CD4-positive, alpha-beta T cell (primary cell): ENCODE measurements around the gene POU3F1. TPM values are rescaled to one million over a fixed set of nuclear protein-coding genes. Genes with fewer than 3 reads are reported as not detected.
"Not testable (repeated sequence)": the region's sequence is repeated elsewhere in the genome, so short reads cannot be mapped to it uniquely, and the experiment has no call there.

ENCODE experiments used
- ATAC-seq: fragments of 200-7000 bp; cut with Tn5 transposase; one replicate; pipeline ENCODE4 v1.10.0; 2022; ENCODE audit warnings: mild to moderate bottlenecking; ENCODE audit not compliant: poor library complexity
- CTCF ChIA-PET: fragments of 350-600 bp; sonication (Branson Sonifier 250); formaldehyde crosslinking; loops from one replicate; lab custom pipeline; 2021; ENCODE audit warnings: antibody characterized with exemption, inconsistent platforms; lab: Charles Lee
- POLR2A ChIA-PET: fragments of 350-600 bp; sonication (Branson Sonifier 250); formaldehyde crosslinking; loops from one replicate; lab custom pipeline; 2021; ENCODE audit warnings: antibody characterized with exemption, inconsistent platforms; lab: Charles Lee
- DNase-seq, 14 experiments: peaks; one replicate each; pipeline ENCODE4 v3.0.0-alpha.2; 2013 to 2020; ENCODE audit warnings: mixed read lengths in 2 of 14
- H3K27ac ChIP-seq, 2 donors: one replicate each; pipeline versions ENCODE4 v1.5.1 to v1.7.0; 2013; ENCODE audit warnings: low read length in 2 of 2, low read depth in 1 of 2, mild to moderate bottlenecking in 1 of 2
- H3K27me3 ChIP-seq, 2 experiments: 1 replicate in 1 of 2; 2 replicates in 1 of 2; pipeline versions ENCODE4 v1.6.1 to v1.7.0; 2013; ENCODE audit warnings: low read length in 2 of 2, control low read depth in 1 of 2, mild to moderate bottlenecking in 1 of 2, moderate library complexity in 1 of 2; ENCODE audit not compliant: insufficient read depth in 2 of 2, control insufficient read depth in 1 of 2
- H3K36me3 ChIP-seq: one replicate; pipeline ENCODE4 v1.6.1; 2013; ENCODE audit warnings: low read length, control low read depth; ENCODE audit not compliant: insufficient read depth
- H3K4me1 ChIP-seq: one replicate; pipeline ENCODE4 v1.6.1; 2013; ENCODE audit warnings: low read length, control low read depth; ENCODE audit not compliant: insufficient read depth
- H3K4me3 ChIP-seq: one replicate; pipeline ENCODE4 v1.5.1; 2013; ENCODE audit warnings: mild to moderate bottlenecking, low read length, moderate library complexity
- H3K9me3 ChIP-seq, 2 experiments: 1 replicate in 1 of 2; 2 replicates in 1 of 2; pipeline versions ENCODE4 v1.6.1 to v1.7.0; 2013; ENCODE audit warnings: low read length in 2 of 2, mild to moderate bottlenecking in 2 of 2, control low read depth in 1 of 2, moderate library complexity in 1 of 2; ENCODE audit not compliant: control insufficient read depth in 1 of 2, insufficient read depth in 1 of 2
- H3K27ac Mint-ChIP-seq: one replicate; pipeline ENCODE4 v1.8.0; 2020; ENCODE audit warnings: mixed read lengths
- H3K27me3 Mint-ChIP-seq: one replicate; pipeline ENCODE4 v1.8.0; 2021; ENCODE audit warnings: mixed read lengths
- H3K36me3 Mint-ChIP-seq: one replicate; pipeline ENCODE4 v1.8.0; 2021; ENCODE audit warnings: low read depth, mixed read lengths
- H3K4me1 Mint-ChIP-seq: one replicate; pipeline ENCODE4 v1.8.0; 2021; ENCODE audit warnings: low read depth, mixed read lengths
- H3K4me3 Mint-ChIP-seq: one replicate; pipeline ENCODE4 v1.8.0; 2020; ENCODE audit warnings: mild to moderate bottlenecking, mixed read lengths
- H3K9me3 Mint-ChIP-seq: one replicate; pipeline ENCODE4 v1.8.0; 2020; ENCODE audit warnings: mixed read lengths
- intact Hi-C, 2 experiments: fragments of 100-400 bp; cut with DNase I in 1 of 2; cut with micrococcal nuclease in 1 of 2; formaldehyde crosslinking; loops; one replicate each; pipeline versions ENCODE4 v1.15.1 to v1.9.0; 2023 to 2025; cut with DNase I, micrococcal nuclease
- total RNA-seq, 174 experiments: library from RNA in 2 of 174; stranded (reverse) in 2 of 174; gene quantifications; one replicate each; pipeline ENCODE4 v1.2.3 and lab custom pipeline; 2021 to 2026
- TF ChIP-seq, protein P1 (sequence below): fragments of 200-600 bp; IDR thresholded peaks from one replicate; pipeline ENCODE4 v1.8.0; 2022; ENCODE audit warnings: antibody characterized with exemption, mild to moderate bottlenecking

The POU3F1 gene
- total RNA-seq, 2 experiments from 2014 or later: 0.22 to 0.27 TPM

DNA sequence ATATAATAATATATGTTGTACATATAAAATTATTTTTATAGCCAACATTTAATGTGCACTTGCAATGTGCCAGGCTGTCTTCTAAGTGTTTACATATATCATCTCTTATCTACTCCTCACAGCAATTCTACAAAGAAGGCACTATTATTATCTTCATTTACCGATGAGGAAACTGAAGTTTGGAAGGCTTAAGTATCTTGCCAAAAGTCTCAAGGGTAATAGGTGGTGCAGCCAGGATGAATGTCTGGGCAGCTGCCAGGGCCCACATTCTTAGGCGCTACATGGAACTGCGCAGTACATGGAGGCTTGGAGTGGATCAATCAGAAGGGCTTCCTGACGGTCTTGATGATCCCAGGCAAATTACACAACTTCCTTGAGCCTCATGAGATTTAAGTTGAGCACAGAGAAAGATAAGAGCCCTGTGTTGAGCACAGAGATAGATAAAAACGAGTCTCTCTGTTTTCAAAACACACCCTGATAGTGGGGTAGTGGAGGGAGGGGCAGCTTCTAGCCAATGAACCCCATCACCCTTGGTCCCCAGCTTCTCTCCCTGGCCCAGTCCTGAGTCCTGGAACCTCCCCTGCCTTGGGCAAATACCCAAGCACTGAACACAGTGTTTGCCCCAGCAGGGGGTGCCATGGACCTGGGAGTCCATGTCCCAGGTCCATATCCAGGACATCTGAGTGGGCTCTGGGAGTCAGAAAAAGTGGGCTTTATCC is 9.2 kb downstream of the POU3F1 start:
- CTCF ChIA-PET: no interaction called here
- no peaks in the 10 kb centered on the region for H3K4me1 ChIP-seq
- Mint-ChIP-seq H3K36me3 (no peaks in the 10 kb centered on the region), H3K4me3 (no peak overlapping the region), H3K4me1 (no peaks in the 10 kb centered on the region), H3K9me3 (no peaks in the 10 kb centered on the region), H3K27me3 (peaks cover 44% of the 10 kb centered on the region), H3K27ac (no peak overlapping the region)
- no peaks in the 10 kb centered on the region for H3K9me3 ChIP-seq
- intact Hi-C loops: no loop called here
- TF ChIP-seq, protein P1, sequence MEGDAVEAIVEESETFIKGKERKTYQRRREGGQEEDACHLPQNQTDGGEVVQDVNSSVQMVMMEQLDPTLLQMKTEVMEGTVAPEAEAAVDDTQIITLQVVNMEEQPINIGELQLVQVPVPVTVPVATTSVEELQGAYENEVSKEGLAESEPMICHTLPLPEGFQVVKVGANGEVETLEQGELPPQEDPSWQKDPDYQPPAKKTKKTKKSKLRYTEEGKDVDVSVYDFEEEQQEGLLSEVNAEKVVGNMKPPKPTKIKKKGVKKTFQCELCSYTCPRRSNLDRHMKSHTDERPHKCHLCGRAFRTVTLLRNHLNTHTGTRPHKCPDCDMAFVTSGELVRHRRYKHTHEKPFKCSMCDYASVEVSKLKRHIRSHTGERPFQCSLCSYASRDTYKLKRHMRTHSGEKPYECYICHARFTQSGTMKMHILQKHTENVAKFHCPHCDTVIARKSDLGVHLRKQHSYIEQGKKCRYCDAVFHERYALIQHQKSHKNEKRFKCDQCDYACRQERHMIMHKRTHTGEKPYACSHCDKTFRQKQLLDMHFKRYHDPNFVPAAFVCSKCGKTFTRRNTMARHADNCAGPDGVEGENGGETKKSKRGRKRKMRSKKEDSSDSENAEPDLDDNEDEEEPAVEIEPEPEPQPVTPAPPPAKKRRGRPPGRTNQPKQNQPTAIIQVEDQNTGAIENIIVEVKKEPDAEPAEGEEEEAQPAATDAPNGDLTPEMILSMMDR: no peak
- peaks cover 21 to 25% of the 10 kb centered on the region in 2 experiments for H3K27me3 ChIP-seq
- H3K4me3 ChIP-seq: no peak overlapping the region
- POLR2A ChIA-PET: no interaction called here
- no peaks in the 10 kb centered on the region for H3K36me3 ChIP-seq
- DNase-seq (no peak), ATAC-seq (no peak)
- no peak overlapping the region for H3K27ac ChIP-seq

- DNase-seq (no peak), ATAC-seq (no peak)
- ChIA-PET POLR2A (no interaction called here), CTCF (no interaction called here)
- H3K36me3 Mint-ChIP-seq: no peaks in the 10 kb centered on the region
- no peak overlapping the region for H3K4me3 ChIP-seq
- no peaks in the 10 kb centered on the region for H3K9me3 ChIP-seq
- no peak overlapping the region for H3K27ac Mint-ChIP-seq
- TF ChIP-seq, protein P1: no peak
- intact Hi-C loops: no loop called here
- peaks cover 14% of the 10 kb centered on the region for H3K4me1 Mint-ChIP-seq
- no peaks in the 10 kb centered on the region for H3K9me3 Mint-ChIP-seq
- peaks cover 16% of the 10 kb centered on the region for H3K4me1 ChIP-seq
- H3K27ac ChIP-seq: no peak overlapping the region
- peaks cover 19% of the 10 kb centered on the region for H3K27me3 Mint-ChIP-seq
- H3K36me3 ChIP-seq: no peaks in the 10 kb centered on the region
- H3K4me3 Mint-ChIP-seq: no peak overlapping the region
- H3K27me3 ChIP-seq: peaks cover 1 to 4% of the 10 kb centered on the region in 2 experiments
Measured at GRCh38 chr1:38034871-38035270, 11.7 kb downstream of the POU3F1 start.

DNA sequence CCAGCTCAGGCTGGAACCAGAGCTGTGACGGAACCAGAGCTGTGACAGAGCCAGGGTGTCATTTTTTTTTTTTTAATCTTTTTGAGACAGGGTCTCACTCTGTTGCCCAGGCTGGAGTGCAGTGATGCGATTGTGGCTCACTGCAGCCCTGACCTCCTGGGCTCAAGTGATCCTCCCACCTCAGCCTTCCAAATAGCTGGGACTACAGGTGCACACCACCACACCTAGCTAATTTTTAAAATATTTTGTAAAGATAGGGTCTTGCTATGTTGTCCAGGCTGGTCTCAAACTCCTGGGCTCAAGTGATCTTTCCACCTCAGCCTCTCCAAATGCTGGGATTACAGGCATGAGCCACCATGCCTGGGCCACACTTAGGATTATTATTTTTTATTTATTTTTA is 13.6 kb downstream of the POU3F1 start:
- H3K27ac ChIP-seq, H3K4me3 ChIP-seq, H3K9me3 Mint-ChIP-seq, intact Hi-C loops, ATAC-seq, H3K36me3 Mint-ChIP-seq, H3K27ac Mint-ChIP-seq, H3K27me3 Mint-ChIP-seq, CTCF ChIA-PET, POLR2A ChIA-PET, H3K36me3 ChIP-seq, H3K4me3 Mint-ChIP-seq, H3K9me3 ChIP-seq, H3K27me3 ChIP-seq, DNase-seq: not testable (repeated sequence)
- peaks cover 28% of the 10 kb centered on the region for H3K4me1 Mint-ChIP-seq
- H3K4me1 ChIP-seq: peaks cover 33% of the 10 kb centered on the region

DNA sequence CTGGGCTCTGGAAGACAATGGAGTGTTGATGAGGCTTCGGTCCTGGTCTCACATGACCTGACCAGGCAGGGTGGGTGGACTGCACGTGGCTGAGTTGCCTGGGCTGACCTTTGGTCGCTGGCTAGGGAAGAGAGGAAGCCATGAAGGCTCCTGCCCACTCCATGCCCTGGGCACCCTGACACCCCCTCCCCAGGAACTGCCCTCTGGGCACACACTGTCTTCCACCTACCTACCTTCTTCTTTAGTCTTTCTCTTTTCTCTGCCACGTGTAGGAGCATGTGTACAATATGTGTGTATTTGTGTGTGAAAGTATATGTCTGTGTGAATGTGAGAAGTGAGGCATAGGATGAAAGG is 15.1 kb downstream of the POU3F1 start:
- Mint-ChIP-seq H3K27ac (no peak overlapping the region), H3K36me3 (peaks cover 3% of the 10 kb centered on the region), H3K4me1 (peaks cover 33% of the 10 kb centered on the region), H3K27me3 (no peaks in the 10 kb centered on the region), H3K4me3 (no peak overlapping the region), H3K9me3 (no peaks in the 10 kb centered on the region)
- Histone ChIP-seq H3K4me3 (no peak overlapping the region), H3K4me1 (peaks cover 42% of the 10 kb centered on the region), H3K27ac (no peak overlapping the region), H3K9me3 (no peaks in the 10 kb centered on the region), H3K27me3 (no peaks in the 10 kb centered on the region), H3K36me3 (no peaks in the 10 kb centered on the region)
- intact Hi-C loops: no loop called here
- ChIA-PET POLR2A (no interaction called here), CTCF (no interaction called here)
- TF ChIP-seq, protein P1: no peak
- DNase-seq (no peak), ATAC-seq (no peak)
